HL-60 (cell line): ENCODE measurements around the gene ARSG.

Source experiments
- DNase-seq, 2 experiments: peaks; one replicate each; pipeline ENCODE4 v3.0.0-alpha.2; 2010 to 2020; ENCODE audit warnings: low read depth in 1 of 2, low spot score in 1 of 2
- H3K27ac ChIP-seq: fragments of 250-450 bp; sonication (Bioruptor Pico); replicated peaks from 2 replicates; pipeline ENCODE4 v1.5.1; 2020; ENCODE audit warnings: mild to moderate bottlenecking, moderate library complexity
- H3K27me3 ChIP-seq: fragments of 250-450 bp; sonication (Bioruptor Pico); 2 replicates; pipeline ENCODE4 v1.5.1; 2021; ENCODE audit warnings: mild to moderate bottlenecking, moderate library complexity; ENCODE audit not compliant: insufficient read depth, poor library complexity, severe bottlenecking
- H3K4me3 ChIP-seq: replicated peaks from 2 replicates; pipeline ENCODE4 v1.5.1; 2011; ENCODE audit warnings: mild to moderate bottlenecking, control low read depth, low read length; ENCODE audit not compliant: insufficient read depth
- CTCF ChIP-seq: IDR thresholded peaks from one replicate; pipeline ENCODE4 v1.5.1; 2011; ENCODE audit warnings: low read length, control low read depth, inconsistent platforms; ENCODE audit not compliant: insufficient read depth
- GABPA ChIP-seq: IDR thresholded peaks from 2 replicates; pipeline ENCODE4 v1.6.1; 2012; ENCODE audit warnings: low read depth
- POLR2AphosphoS5 ChIP-seq: IDR thresholded peaks from 2 replicates; pipeline ENCODE4 v1.6.1; 2012; ENCODE audit warnings: low read depth
- REST ChIP-seq: IDR thresholded peaks from 2 replicates; pipeline ENCODE4 v1.6.1; 2012; ENCODE audit warnings: low read depth; ENCODE audit not compliant: insufficient replicate concordance
- SPI1 ChIP-seq: IDR thresholded peaks from 2 replicates; pipeline ENCODE4 v1.6.1; 2012; ENCODE audit warnings: low read depth, mild to moderate bottlenecking, borderline replicate concordance

ARSG gene

GRCh38 chr17:68326681-68327080, 35.4 kb downstream of the ARSG start:
- no peak for DNase-seq
- TF ChIP-seq CTCF, result no peak
- TF ChIP-seq SPI1, result no peak
- no peak for TF ChIP-seq POLR2AphosphoS5
- no peak for TF ChIP-seq REST
- no peak for TF ChIP-seq GABPA
- Histone ChIP-seq H3K27ac (no peak overlapping the region), H3K4me3 (no peak overlapping the region), H3K27me3 (no peaks in the 10 kb centered on the region)

GRCh38 chr17:68327823-68328557, 36.7 kb downstream of the ARSG start:
- Histone ChIP-seq H3K4me3 (no peak overlapping the region), H3K27ac (no peak overlapping the region), H3K27me3 (no peaks in the 10 kb centered on the region)
- no peak for TF ChIP-seq REST
- TF ChIP-seq CTCF, result no peak
- TF ChIP-seq POLR2AphosphoS5, result no peak
- TF ChIP-seq GABPA, result no peak
- no peak for TF ChIP-seq SPI1
- DNase-seq, result no peak

GRCh38 chr17:68328676-68329075, 37.4 kb downstream of the ARSG start:
- DNase-seq, result no peak
- Histone ChIP-seq H3K4me3 (no peak overlapping the region), H3K27me3 (no peaks in the 10 kb centered on the region), H3K27ac (no peak overlapping the region)
- no peak for TF ChIP-seq POLR2AphosphoS5
- no peak for TF ChIP-seq SPI1
- TF ChIP-seq GABPA, result no peak
- TF ChIP-seq REST, result no peak
- no peak for TF ChIP-seq CTCF
